Glutamatergic neuron (in vitro differentiated cells): ENCODE results near the gene SUSD3. TPM values are rescaled to one million over a fixed set of nuclear protein-coding genes. Genes with fewer than 3 reads are reported as not detected.

Experiments used
- DNase-seq: peaks from one replicate; pipeline ENCODE4 v3.0.0; 2022
- H3K27ac Mint-ChIP-seq: one replicate; pipeline ENCODE4 v1.8.0; 2020; ENCODE audit warnings: mild to moderate bottlenecking, mixed read lengths, inconsistent platforms; ENCODE audit not compliant: unreplicated experiment
- H3K27me3 Mint-ChIP-seq: one replicate; pipeline ENCODE4 v1.8.0; 2020; ENCODE audit warnings: mild to moderate bottlenecking, moderate library complexity, mixed read lengths, inconsistent platforms; ENCODE audit not compliant: unreplicated experiment
- H3K36me3 Mint-ChIP-seq: one replicate; pipeline ENCODE4 v1.8.0; 2020; ENCODE audit warnings: mild to moderate bottlenecking, mixed read lengths, inconsistent platforms; ENCODE audit not compliant: unreplicated experiment
- H3K4me1 Mint-ChIP-seq: one replicate; pipeline ENCODE4 v1.8.0; 2020; ENCODE audit warnings: mild to moderate bottlenecking, low read depth, mixed read lengths, inconsistent platforms; ENCODE audit not compliant: unreplicated experiment
- H3K4me3 Mint-ChIP-seq: one replicate; pipeline ENCODE4 v1.8.0; 2020; ENCODE audit warnings: mild to moderate bottlenecking, mixed read lengths, inconsistent platforms; ENCODE audit not compliant: unreplicated experiment
- H3K9me3 Mint-ChIP-seq: one replicate; pipeline ENCODE4 v1.8.0; 2020; ENCODE audit warnings: mild to moderate bottlenecking, moderate library complexity, mixed read lengths, inconsistent platforms; ENCODE audit not compliant: unreplicated experiment
- CTCF ChIP-seq: fragments of 200-600 bp; sonication (generic); IDR thresholded peaks from one replicate; pipeline ENCODE4 v1.5.0; 2021; ENCODE audit not compliant: partially characterized antibody, unreplicated experiment
- total RNA-seq: library from RNA; stranded (reverse); fragmentation: NEBNext Ultra II Directional; extraction: Animal tissue kit (Norgen Biotek cat#: 25700); gene quantifications from one replicate; pipeline ENCODE4 v1.2.1, GENCODE V29; 2021; ENCODE audit not compliant: unreplicated experiment

The SUSD3 gene
- total RNA-seq, 1 donor from 2014 or later = not detected

- H3K36me3 Mint-ChIP-seq = no peaks in the 10 kb centered on the region
- H3K27me3 Mint-ChIP-seq = peaks cover 8% of the 10 kb centered on the region
- no peak overlapping the region for H3K27ac Mint-ChIP-seq
- no peak overlapping the region for H3K4me3 Mint-ChIP-seq
- no peak for DNase-seq
- no peaks in the 10 kb centered on the region for H3K9me3 Mint-ChIP-seq
- TF ChIP-seq CTCF = no peak
- H3K4me1 Mint-ChIP-seq = peaks cover 10% of the 10 kb centered on the region
These were observed 19.0 kb upstream of the SUSD3 start for GRCh38 chr9:93039456-93039855.

- Mint-ChIP-seq H3K36me3 (no peaks in the 10 kb centered on the region), H3K4me1 (peaks cover 10% of the 10 kb centered on the region), H3K9me3 (no peaks in the 10 kb centered on the region), H3K27ac (no peak overlapping the region), H3K4me3 (no peak overlapping the region), H3K27me3 (peaks cover 8% of the 10 kb centered on the region)
- no peak for DNase-seq
- TF ChIP-seq CTCF = no peak
These were observed 18.5 kb upstream of the SUSD3 start for GRCh38 chr9:93039976-93040375.

GRCh38 chr9:93040409-93040808, 18.1 kb upstream of the SUSD3 start:
- no peaks in the 10 kb centered on the region for H3K9me3 Mint-ChIP-seq
- no peaks in the 10 kb centered on the region for H3K36me3 Mint-ChIP-seq
- peaks cover 10% of the 10 kb centered on the region for H3K4me1 Mint-ChIP-seq
- peaks cover 8% of the 10 kb centered on the region for H3K27me3 Mint-ChIP-seq
- DNase-seq = no peak
- TF ChIP-seq CTCF = no peak
- H3K4me3 Mint-ChIP-seq = no peak overlapping the region
- H3K27ac Mint-ChIP-seq = no peak overlapping the region

GRCh38 chr9:93041108-93041802, 17.2 kb upstream of the SUSD3 start:
- peaks cover 10% of the 10 kb centered on the region for H3K4me1 Mint-ChIP-seq
- no peaks in the 10 kb centered on the region for H3K9me3 Mint-ChIP-seq
- H3K27ac Mint-ChIP-seq = no peak overlapping the region
- no peaks in the 10 kb centered on the region for H3K36me3 Mint-ChIP-seq
- no peak for TF ChIP-seq CTCF
- peaks cover 8% of the 10 kb centered on the region for H3K27me3 Mint-ChIP-seq
- DNase-seq = no peak
- no peak overlapping the region for H3K4me3 Mint-ChIP-seq

- Mint-ChIP-seq H3K27ac (no peak overlapping the region), H3K36me3 (no peaks in the 10 kb centered on the region), H3K4me1 (peaks cover 10% of the 10 kb centered on the region), H3K9me3 (peaks cover 4% of the 10 kb centered on the region), H3K4me3 (no peak overlapping the region), H3K27me3 (peaks cover 5% of the 10 kb centered on the region)
- TF ChIP-seq CTCF = no peak
- no peak for DNase-seq
These were observed 15.4 kb upstream of the SUSD3 start for GRCh38 chr9:93043122-93043521.
